HepG2 (cell line): Measurements from ENCODE around the gene UQCR10. TPM values are rescaled to one million over a fixed set of nuclear protein-coding genes. Genes with fewer than 3 reads are reported as not detected.

Experiments used
- ATAC-seq: fragments of 200-7000 bp; cut with Tn5 transposase; 3 replicates; pipeline ENCODE4 v1.9.1; 2020; ENCODE audit warnings: mild to moderate bottlenecking, moderate library complexity
- BruUV-seq: library from RNA; stranded (reverse); fragments of 400-500 nt; replicated peaks from 2 replicates; lab custom pipeline; 2021; lab: Mats Ljungman, UMichigan
- CTCF ChIA-PET: fragments of 300-600 bp; formaldehyde crosslinking; extraction: SDS; loops from one replicate; lab custom pipeline; 2021; ENCODE audit warnings: low total read pairs, inconsistent platforms, low intra/inter-chr PET ratio; lab: Yijun Ruan, JAX
- POLR2A ChIA-PET: fragments of 350-600 bp; sonication (Branson Sonifier 250); formaldehyde crosslinking; loops from one replicate; lab custom pipeline; 2020; ENCODE audit warnings: antibody characterized with exemption, inconsistent platforms; lab: Yijun Ruan, JAX
- DNase-seq: peaks from one replicate; pipeline ENCODE4 v3.0.0-alpha.2; 2015; ENCODE audit warnings: low spot score
- FAIRE-seq: peaks from 3 replicates; lab custom pipeline; 2011; peaks lifted over from hg19 to GRCh38; lab: Jason Lieb, UNC
- H2AFZ ChIP-seq: one replicate; pipeline ENCODE4 v1.6.1; 2011; ENCODE audit warnings: low read length, inconsistent platforms
- H3K27ac ChIP-seq: fragments of 300-600 bp; 3 replicates; pipeline ENCODE4 v1.8.0; 2011; ENCODE audit warnings: mixed run types, mild to moderate bottlenecking, mixed read lengths, low read length, inconsistent platforms; ENCODE audit not compliant: insufficient read depth; ENCODE audit errors: extremely low read length
- H3K27me3 ChIP-seq, 2 experiments: fragments of 200-600 bp in 1 of 2; 2 replicates in 1 of 2; 3 replicates in 1 of 2; pipeline versions ENCODE4 v1.6.0 to v1.8.0; 2011; ENCODE audit warnings: low read length in 2 of 2, mild to moderate bottlenecking in 2 of 2, moderate library complexity in 2 of 2, inconsistent platforms in 1 of 2; ENCODE audit not compliant: insufficient read depth in 2 of 2, control insufficient read depth in 1 of 2
- H3K36me3 ChIP-seq, 2 experiments: fragments of 200-600 bp in 1 of 2; replicated peaks in 1 of 2; 2 replicates in 1 of 2; 3 replicates in 1 of 2; pipeline versions ENCODE4 v1.5.1 to v1.8.0; 2011; ENCODE audit warnings: low read length in 2 of 2, inconsistent platforms in 1 of 2; ENCODE audit not compliant: insufficient read depth in 2 of 2, control insufficient read depth in 1 of 2
- H3K4me1 ChIP-seq: 2 replicates; pipeline ENCODE4 v1.5.1; 2012; ENCODE audit warnings: low read length, inconsistent platforms; ENCODE audit not compliant: insufficient read depth
- H3K4me2 ChIP-seq: 2 replicates; pipeline ENCODE4 v1.6.0; 2011; ENCODE audit warnings: low read depth, low read length, inconsistent platforms
- H3K4me3 ChIP-seq, 3 experiments: fragments of 200-600 bp in 1 of 3; sonication (generic), shearing (Covaris generic) in 1 of 3; replicated peaks in 1 of 3; 2 replicates each; pipeline ENCODE4 v1.5.1; 2011 to 2016; ENCODE audit warnings: low read length in 3 of 3, inconsistent platforms in 2 of 3, low read depth in 2 of 3, mild to moderate bottlenecking in 2 of 3, control low read depth in 1 of 3, mixed read lengths in 1 of 3; ENCODE audit not compliant: insufficient read depth in 1 of 3
- H3K79me2 ChIP-seq: one replicate; pipeline ENCODE4 v1.6.1; 2011; ENCODE audit warnings: low read length, inconsistent platforms; ENCODE audit not compliant: insufficient read depth
- H3K9ac ChIP-seq: 2 replicates; pipeline ENCODE4 v1.6.0; 2011; ENCODE audit warnings: mild to moderate bottlenecking, low read depth, low read length, inconsistent platforms; ENCODE audit not compliant: insufficient read depth
- H3K9me3 ChIP-seq: 2 replicates; pipeline ENCODE4 v1.5.1; 2012; ENCODE audit warnings: mild to moderate bottlenecking, low read length
- H4K20me1 ChIP-seq: 2 replicates; pipeline ENCODE4 v1.6.0; 2011; ENCODE audit warnings: inconsistent platforms, mild to moderate bottlenecking, low read length, moderate library complexity; ENCODE audit not compliant: insufficient read depth
- DPF2 ChIP-seq: sonication (generic); formaldehyde crosslinking; IDR thresholded peaks from 2 replicates; pipeline ENCODE4 v1.4.0; 2020; ENCODE audit warnings: mild to moderate bottlenecking, low read depth, missing genetic modification reagents, borderline replicate concordance
- GABPA ChIP-seq, 2 experiments: IDR thresholded peaks; 2 replicates each; pipeline ENCODE4 v1.6.1; 2011 to 2016; ENCODE audit warnings: low read depth in 2 of 2, low read length in 1 of 2, missing biosample characterization in 1 of 2, missing genetic modification characterization in 1 of 2
- GTF3A ChIP-seq: sonication (generic); formaldehyde crosslinking; conservative IDR thresholded peaks from 2 replicates; pipeline ENCODE4 v1.4.0; 2020; ENCODE audit warnings: mild to moderate bottlenecking, missing genetic modification reagents
- SAP130 ChIP-seq: IDR thresholded peaks from 2 replicates; pipeline ENCODE4 v1.6.1; 2016; ENCODE audit warnings: low read depth
- ZBTB20 ChIP-seq: sonication (generic); formaldehyde crosslinking; IDR thresholded peaks from 2 replicates; pipeline ENCODE4 v1.8.1; 2023; ENCODE audit warnings: missing genetic modification reagents, low read depth, mild to moderate bottlenecking, borderline replicate concordance
- ZFY ChIP-seq: sonication (generic); formaldehyde crosslinking; IDR thresholded peaks from 2 replicates; pipeline ENCODE4 v1.4.0; 2020; ENCODE audit warnings: missing genetic modification reagents
- ZNF343 ChIP-seq: sonication (generic); formaldehyde crosslinking; IDR thresholded peaks from 2 replicates; pipeline ENCODE4 v1.4.0; 2020; ENCODE audit warnings: mild to moderate bottlenecking, missing genetic modification reagents
- WGBS: methylation state at CpG from one replicate; pipeline ENCODE4 v1.1.6; 2017; ENCODE audit warnings: low lambda C conversion rate; 5-methylcytosine and 5-hydroxymethylcytosine counted together
- in situ Hi-C: cut with HindIII; loops from 2 replicates; pipeline ENCODE4 v1.10.0; 2017; ENCODE audit warnings: low pct_unique_long_range_greater_than_20kb; ENCODE audit not compliant: extremely low pct_ligation_motif_present
- intact Hi-C: fragments of 100-400 bp; cut with micrococcal nuclease; formaldehyde crosslinking; loops from one replicate; pipeline ENCODE4 v1.10.0; 2022; ENCODE audit not compliant: unreplicated experiment
- polyA plus RNA-seq, 8 experiments: library from polyadenylated mRNA; depleted of rRNA in 3 of 8; stranded (reverse) in 7 of 8; unstranded in 1 of 8; fragments of >200 nt; fragmentation: Illumina TruSeq in 4 of 8; extraction: Trizol in 4 of 8; gene quantifications; 2 replicates each; pipeline versions ENCODE4 v1.2.1 to v1.2.3, GENCODE V29; 2011 to 2016; ENCODE audit warnings: low read depth in 4 of 8, missing spikeins in 1 of 8, mixed read lengths in 1 of 8; ENCODE audit not compliant: insufficient read depth in 1 of 8
- total RNA-seq, 5 experiments: library from RNA; depleted of rRNA; stranded (reverse); fragments of >200 nt; fragmentation: Illumina TruSeq; extraction: Trizol; gene quantifications; 2 replicates each; pipeline ENCODE4 v1.2.3, GENCODE V29; 2016; ENCODE audit warnings: low read depth in 1 of 5
- TF ChIP-seq, protein P1 (sequence below): sonication (generic); formaldehyde crosslinking; IDR thresholded peaks from 2 replicates; pipeline ENCODE4 v1.4.0; 2020; ENCODE audit warnings: mild to moderate bottlenecking, missing genetic modification reagents, borderline replicate concordance
- TF ChIP-seq, protein P2 (sequence below): sonication (generic); formaldehyde crosslinking; IDR thresholded peaks from 2 replicates; pipeline ENCODE4 v1.8.1; 2022; ENCODE audit warnings: low read depth, mild to moderate bottlenecking, missing genetic modification reagents
- TF ChIP-seq, protein P3 (sequence below): sonication (generic); formaldehyde crosslinking; IDR thresholded peaks from 2 replicates; pipeline ENCODE4 v1.5.0; 2020; ENCODE audit warnings: mild to moderate bottlenecking, missing genetic modification reagents, borderline replicate concordance

The UQCR10 gene
- total and polyA plus RNA-seq, 2 of the 13 experiments (the other 11 are each of a cell fraction or from before 2014, with no cell fraction given): 225 to 232 TPM

DNA sequence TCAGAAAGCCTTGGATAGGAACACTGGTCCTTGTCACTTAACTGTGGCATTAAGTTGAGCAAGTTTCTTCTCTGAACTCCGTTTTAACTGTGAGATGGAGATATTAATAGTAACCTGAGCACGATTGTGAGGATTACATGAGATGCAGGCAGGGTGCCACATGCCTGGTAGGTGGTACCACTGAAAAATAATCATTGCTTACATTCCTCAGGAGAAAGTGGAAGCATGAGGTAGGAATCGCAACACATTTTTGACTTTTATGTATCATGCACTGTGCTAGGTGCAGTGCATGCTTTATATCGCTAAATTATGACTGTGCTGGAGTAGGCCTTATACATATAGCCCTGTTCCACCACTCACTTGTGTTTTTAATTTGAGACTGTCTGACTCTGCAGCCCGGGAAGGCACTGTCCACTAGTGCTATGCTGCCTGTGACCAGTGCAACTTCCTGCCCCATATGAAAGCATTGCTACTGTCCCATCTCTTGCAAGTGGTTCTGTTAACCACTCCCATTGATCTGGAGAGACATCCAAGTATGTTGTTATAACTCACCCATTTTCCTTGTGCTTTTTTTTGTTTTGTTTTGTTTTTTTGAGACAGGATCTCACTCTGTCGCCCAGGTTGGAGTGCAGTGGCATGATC is 1.0 kb downstream of the UQCR10 start:
- in situ Hi-C loops (no loop called here), intact Hi-C loops (no loop called here)
- H3K4me2 ChIP-seq: peak overlapping the region; percentile 87
- peak overlapping the region; percentile 95 for H3K4me3 ChIP-seq
- no TSS peak for BruUV-seq
- H3K27me3 ChIP-seq: peaks cover 0 to 4% of the 10 kb centered on the region in 2 experiments; a peak in 1 of 5 replicates
- CTCF ChIA-PET: no interaction called here
- peaks cover 33% of the 10 kb centered on the region for H3K79me2 ChIP-seq
- H3K9me3 ChIP-seq: no peaks in the 10 kb centered on the region
- H4K20me1 ChIP-seq: no peaks in the 10 kb centered on the region
- POLR2A ChIA-PET: interaction anchor here (3.6 kb wide), 1 partner anchor 14 kb away, joined by 17 read pairs; no protein-coding TSS in a partner anchor
- FAIRE-seq (no peak), DNase-seq (no peak), ATAC-seq (no peak)
- H3K36me3 ChIP-seq: no peaks in the 10 kb centered on the region; a peak in 1 of 5 replicates
- H3K27ac ChIP-seq: peak overlapping the region; percentile 88
- no peak overlapping the region for H2AFZ ChIP-seq
- peak overlapping the region; percentile 94 for H3K9ac ChIP-seq
- WGBS: 20% methylated on average over 6 of the region's 6 CpGs
- H3K4me1 ChIP-seq: peaks cover 69% of the 10 kb centered on the region
- TF ChIP-seq, protein P1, sequence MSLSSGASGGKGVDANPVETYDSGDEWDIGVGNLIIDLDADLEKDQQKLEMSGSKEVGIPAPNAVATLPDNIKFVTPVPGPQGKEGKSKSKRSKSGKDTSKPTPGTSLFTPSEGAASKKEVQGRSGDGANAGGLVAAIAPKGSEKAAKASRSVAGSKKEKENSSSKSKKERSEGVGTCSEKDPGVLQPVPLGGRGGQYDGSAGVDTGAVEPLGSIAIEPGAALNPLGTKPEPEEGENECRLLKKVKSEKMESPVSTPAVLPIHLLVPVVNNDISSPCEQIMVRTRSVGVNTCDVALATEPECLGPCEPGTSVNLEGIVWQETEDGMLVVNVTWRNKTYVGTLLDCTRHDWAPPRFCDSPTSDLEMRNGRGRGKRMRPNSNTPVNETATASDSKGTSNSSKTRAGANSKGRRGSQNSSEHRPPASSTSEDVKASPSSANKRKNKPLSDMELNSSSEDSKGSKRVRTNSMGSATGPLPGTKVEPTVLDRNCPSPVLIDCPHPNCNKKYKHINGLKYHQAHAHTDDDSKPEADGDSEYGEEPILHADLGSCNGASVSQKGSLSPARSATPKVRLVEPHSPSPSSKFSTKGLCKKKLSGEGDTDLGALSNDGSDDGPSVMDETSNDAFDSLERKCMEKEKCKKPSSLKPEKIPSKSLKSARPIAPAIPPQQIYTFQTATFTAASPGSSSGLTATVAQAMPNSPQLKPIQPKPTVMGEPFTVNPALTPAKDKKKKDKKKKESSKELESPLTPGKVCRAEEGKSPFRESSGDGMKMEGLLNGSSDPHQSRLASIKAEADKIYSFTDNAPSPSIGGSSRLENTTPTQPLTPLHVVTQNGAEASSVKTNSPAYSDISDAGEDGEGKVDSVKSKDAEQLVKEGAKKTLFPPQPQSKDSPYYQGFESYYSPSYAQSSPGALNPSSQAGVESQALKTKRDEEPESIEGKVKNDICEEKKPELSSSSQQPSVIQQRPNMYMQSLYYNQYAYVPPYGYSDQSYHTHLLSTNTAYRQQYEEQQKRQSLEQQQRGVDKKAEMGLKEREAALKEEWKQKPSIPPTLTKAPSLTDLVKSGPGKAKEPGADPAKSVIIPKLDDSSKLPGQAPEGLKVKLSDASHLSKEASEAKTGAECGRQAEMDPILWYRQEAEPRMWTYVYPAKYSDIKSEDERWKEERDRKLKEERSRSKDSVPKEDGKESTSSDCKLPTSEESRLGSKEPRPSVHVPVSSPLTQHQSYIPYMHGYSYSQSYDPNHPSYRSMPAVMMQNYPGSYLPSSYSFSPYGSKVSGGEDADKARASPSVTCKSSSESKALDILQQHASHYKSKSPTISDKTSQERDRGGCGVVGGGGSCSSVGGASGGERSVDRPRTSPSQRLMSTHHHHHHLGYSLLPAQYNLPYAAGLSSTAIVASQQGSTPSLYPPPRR: 0 out of 2 replicates have a peak, but pooled peaks have one; percentile 7
- no peak for TF ChIP-seq GABPA (IDR thresholded peaks at IDR 0.05; ENCODE audit: low read depth, low read length)
- 0 out of 2 replicates have a peak, but pooled peaks have one; percentile 12 for TF ChIP-seq GABPA (CRISPR knock-in tag; IDR thresholded peaks at IDR 0.05; ENCODE audit: low read depth)
- 0 out of 2 replicates have a peak, but pooled peaks have one; percentile 55 for TF ChIP-seq ZNF343 (CRISPR knock-in tag)
- TF ChIP-seq SAP130: no peak; the same call in 1 of the 2 replicates
- 0 out of 2 replicates have a peak, but pooled peaks have one; percentile 22 for TF ChIP-seq DPF2 (CRISPR knock-in tag)
- TF ChIP-seq ZFY: peak; percentile 30; the same call in 1 of the 2 replicates
- TF ChIP-seq, protein P2, sequence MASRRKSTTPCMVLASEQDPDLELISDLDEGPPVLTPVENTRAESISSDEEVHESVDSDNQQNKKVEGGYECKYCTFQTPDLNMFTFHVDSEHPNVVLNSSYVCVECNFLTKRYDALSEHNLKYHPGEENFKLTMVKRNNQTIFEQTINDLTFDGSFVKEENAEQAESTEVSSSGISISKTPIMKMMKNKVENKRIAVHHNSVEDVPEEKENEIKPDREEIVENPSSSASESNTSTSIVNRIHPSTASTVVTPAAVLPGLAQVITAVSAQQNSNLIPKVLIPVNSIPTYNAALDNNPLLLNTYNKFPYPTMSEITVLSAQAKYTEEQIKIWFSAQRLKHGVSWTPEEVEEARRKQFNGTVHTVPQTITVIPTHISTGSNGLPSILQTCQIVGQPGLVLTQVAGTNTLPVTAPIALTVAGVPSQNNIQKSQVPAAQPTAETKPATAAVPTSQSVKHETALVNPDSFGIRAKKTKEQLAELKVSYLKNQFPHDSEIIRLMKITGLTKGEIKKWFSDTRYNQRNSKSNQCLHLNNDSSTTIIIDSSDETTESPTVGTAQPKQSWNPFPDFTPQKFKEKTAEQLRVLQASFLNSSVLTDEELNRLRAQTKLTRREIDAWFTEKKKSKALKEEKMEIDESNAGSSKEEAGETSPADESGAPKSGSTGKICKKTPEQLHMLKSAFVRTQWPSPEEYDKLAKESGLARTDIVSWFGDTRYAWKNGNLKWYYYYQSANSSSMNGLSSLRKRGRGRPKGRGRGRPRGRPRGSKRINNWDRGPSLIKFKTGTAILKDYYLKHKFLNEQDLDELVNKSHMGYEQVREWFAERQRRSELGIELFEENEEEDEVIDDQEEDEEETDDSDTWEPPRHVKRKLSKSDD (CRISPR knock-in tag): no peak
- TF ChIP-seq, protein P3, sequence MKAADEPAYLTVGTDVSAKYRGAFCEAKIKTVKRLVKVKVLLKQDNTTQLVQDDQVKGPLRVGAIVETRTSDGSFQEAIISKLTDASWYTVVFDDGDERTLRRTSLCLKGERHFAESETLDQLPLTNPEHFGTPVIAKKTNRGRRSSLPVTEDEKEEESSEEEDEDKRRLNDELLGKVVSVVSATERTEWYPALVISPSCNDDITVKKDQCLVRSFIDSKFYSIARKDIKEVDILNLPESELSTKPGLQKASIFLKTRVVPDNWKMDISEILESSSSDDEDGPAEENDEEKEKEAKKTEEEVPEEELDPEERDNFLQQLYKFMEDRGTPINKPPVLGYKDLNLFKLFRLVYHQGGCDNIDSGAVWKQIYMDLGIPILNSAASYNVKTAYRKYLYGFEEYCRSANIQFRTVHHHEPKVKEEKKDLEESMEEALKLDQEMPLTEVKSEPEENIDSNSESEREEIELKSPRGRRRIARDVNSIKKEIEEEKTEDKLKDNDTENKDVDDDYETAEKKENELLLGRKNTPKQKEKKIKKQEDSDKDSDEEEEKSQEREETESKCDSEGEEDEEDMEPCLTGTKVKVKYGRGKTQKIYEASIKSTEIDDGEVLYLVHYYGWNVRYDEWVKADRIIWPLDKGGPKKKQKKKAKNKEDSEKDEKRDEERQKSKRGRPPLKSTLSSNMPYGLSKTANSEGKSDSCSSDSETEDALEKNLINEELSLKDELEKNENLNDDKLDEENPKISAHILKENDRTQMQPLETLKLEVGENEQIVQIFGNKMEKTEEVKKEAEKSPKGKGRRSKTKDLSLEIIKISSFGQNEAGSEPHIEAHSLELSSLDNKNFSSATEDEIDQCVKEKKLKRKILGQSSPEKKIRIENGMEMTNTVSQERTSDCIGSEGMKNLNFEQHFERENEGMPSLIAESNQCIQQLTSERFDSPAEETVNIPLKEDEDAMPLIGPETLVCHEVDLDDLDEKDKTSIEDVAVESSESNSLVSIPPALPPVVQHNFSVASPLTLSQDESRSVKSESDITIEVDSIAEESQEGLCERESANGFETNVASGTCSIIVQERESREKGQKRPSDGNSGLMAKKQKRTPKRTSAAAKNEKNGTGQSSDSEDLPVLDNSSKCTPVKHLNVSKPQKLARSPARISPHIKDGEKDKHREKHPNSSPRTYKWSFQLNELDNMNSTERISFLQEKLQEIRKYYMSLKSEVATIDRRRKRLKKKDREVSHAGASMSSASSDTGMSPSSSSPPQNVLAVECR (CRISPR knock-in tag): 0 out of 2 replicates have a peak, but pooled peaks have one; percentile 2
- no peak for TF ChIP-seq ZBTB20 (CRISPR knock-in tag)
- 0 out of 2 replicates have a peak, but pooled peaks have one; percentile 18 for TF ChIP-seq GTF3A
